ENCODE data around the gene ZNF3.

ZNF3 gene

DNA sequence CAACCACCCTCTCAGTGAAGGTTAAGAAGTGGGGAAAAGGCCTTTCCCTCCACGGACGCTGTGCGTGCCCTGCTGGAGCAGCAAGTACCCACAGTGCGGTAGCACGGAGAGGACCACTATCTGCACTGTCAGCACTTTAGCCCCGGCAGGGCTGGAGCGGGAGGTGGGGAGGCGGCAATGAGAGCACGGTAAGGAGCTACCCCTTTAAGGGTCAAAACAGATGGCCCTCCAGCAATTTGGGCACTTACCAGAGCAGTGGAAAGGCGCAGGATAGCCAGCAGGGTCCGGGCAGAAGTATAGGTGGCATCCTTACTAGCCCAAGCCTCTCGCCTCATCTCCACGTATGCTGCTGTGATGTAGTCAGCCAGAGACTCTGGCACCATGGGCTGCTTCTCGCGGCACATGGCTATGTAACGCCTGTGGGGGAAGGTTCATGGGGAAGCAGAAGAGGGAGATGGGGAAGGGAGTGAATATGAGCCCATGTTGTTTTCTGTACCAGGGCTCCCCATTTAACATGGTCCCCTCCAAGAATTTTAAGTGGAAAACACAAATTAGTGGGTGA lies 12.5 kb upstream of the ZNF3 start:
- no peaks in the 10 kb centered on the region for H3K9me3 ChIP-seq (ENCODE audit: insufficient read depth, low read depth, low read length)
- H3K27ac ChIP-seq (ENCODE audit: low read length): no peak overlapping the region
- no peak overlapping the region for H3K9ac ChIP-seq (ENCODE audit: low read depth, low read length)
- H3K4me3 ChIP-seq (ENCODE audit: low read length): no peak overlapping the region
- H3K4me1 ChIP-seq (ENCODE audit: insufficient read depth, low read length): no peaks in the 10 kb centered on the region; the same call in 1 of the 2 replicates
- peaks cover 88% of the 10 kb centered on the region for H3K36me3 ChIP-seq (ENCODE audit: insufficient read depth, low read depth, low read length)
- no peaks in the 10 kb centered on the region for H3K27me3 ChIP-seq (ENCODE audit: insufficient read depth, low read length)

DNA sequence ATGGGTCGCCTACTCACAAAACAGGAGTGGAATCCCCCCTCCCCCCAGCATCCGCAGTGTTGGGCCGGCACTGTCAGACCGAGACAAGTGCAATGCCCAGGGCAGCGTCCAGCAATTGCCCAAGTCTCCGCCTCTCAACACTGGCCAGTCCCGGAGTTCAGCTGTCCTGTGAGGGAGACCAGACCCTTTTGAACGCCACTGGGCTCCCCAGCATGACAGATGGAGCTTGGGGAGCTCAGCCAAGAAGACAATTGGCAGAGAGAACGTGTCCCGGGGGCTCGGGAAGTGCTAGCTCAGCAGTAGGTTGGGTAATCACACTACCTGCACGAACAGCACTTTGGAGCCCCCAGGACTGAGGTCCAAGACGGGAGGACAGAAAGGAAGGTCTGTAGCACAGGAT lies 12.0 kb upstream of the ZNF3 start:
- no peaks in the 10 kb centered on the region; the same call in 1 of the 2 replicates for H3K4me1 ChIP-seq (ENCODE audit: insufficient read depth, low read length)
- no peaks in the 10 kb centered on the region for H3K27me3 ChIP-seq (ENCODE audit: insufficient read depth, low read length)
- no peak overlapping the region for H3K27ac ChIP-seq (ENCODE audit: low read length)
- H3K4me3 ChIP-seq (ENCODE audit: low read length): no peak overlapping the region
- H3K9ac ChIP-seq (ENCODE audit: low read depth, low read length): no peak overlapping the region
- H3K36me3 ChIP-seq (ENCODE audit: insufficient read depth, low read depth, low read length): peaks cover 83% of the 10 kb centered on the region
- no peaks in the 10 kb centered on the region for H3K9me3 ChIP-seq (ENCODE audit: insufficient read depth, low read depth, low read length)

- H3K36me3 ChIP-seq (ENCODE audit: insufficient read depth, low read depth, low read length): peaks cover 79% of the 10 kb centered on the region
- H3K27me3 ChIP-seq (ENCODE audit: insufficient read depth, low read length): no peaks in the 10 kb centered on the region
- no peak overlapping the region for H3K9ac ChIP-seq (ENCODE audit: low read depth, low read length)
- no peak overlapping the region for H3K27ac ChIP-seq (ENCODE audit: low read length)
- no peaks in the 10 kb centered on the region for H3K9me3 ChIP-seq (ENCODE audit: insufficient read depth, low read depth, low read length)
- H3K4me3 ChIP-seq (ENCODE audit: low read length): no peak overlapping the region
- no peaks in the 10 kb centered on the region; the same call in 1 of the 2 replicates for H3K4me1 ChIP-seq (ENCODE audit: insufficient read depth, low read length)
Observed at GRCh38 chr7:100093054-100093453, 11.5 kb upstream of the ZNF3 start.

DNA sequence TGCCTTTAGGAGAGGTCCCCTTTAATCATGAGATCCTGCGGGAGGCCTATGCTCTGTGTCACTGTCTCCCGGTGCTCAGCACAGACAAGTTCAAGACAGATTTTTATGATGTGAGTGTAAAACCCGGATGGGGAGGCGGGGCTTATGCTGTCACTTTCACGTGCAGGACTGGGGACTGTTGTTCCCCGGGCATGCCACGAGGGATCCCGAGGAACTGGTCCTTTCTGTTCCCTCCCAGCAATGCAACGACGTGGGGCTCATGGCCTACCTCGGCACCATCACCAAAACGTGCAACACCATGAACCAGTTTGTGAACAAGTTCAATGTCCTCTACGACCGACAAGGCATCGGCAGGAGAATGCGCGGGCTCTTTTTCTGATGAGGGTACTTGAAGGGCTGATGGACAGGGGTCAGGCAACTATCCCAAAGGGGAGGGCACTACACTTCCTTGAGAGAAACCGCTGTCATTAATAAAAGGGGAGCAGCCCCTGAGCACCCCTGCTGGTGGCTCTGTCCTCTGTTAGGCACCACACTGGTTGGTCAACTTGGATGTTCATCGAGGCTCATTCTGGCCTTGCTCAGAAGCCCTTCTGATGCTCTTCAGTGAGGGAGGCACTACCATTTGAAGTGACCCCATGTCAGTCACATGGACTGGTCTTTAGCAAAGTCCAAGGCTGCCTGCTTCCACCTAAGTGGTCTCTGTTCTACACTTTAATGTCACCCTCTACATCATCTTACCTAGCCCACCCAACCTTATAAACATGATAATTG lies 10.1 kb upstream of the ZNF3 start:
- H3K4me1 ChIP-seq (ENCODE audit: insufficient read depth, low read length): no peaks in the 10 kb centered on the region; the same call in 1 of the 2 replicates
- H3K4me3 ChIP-seq (ENCODE audit: low read length): no peak overlapping the region
- no peak overlapping the region for H3K27ac ChIP-seq (ENCODE audit: low read length)
- no peaks in the 10 kb centered on the region for H3K9me3 ChIP-seq (ENCODE audit: insufficient read depth, low read depth, low read length)
- H3K9ac ChIP-seq (ENCODE audit: low read depth, low read length): no peak overlapping the region
- H3K27me3 ChIP-seq (ENCODE audit: insufficient read depth, low read length): no peaks in the 10 kb centered on the region
- peaks cover 64% of the 10 kb centered on the region for H3K36me3 ChIP-seq (ENCODE audit: insufficient read depth, low read depth, low read length)

GRCh38 chr7:100090527-100091410 lies 9.2 kb upstream of the ZNF3 start:
- no peaks in the 10 kb centered on the region; the same call in 1 of the 2 replicates for H3K4me1 ChIP-seq (ENCODE audit: insufficient read depth, low read length)
- H3K27ac ChIP-seq (ENCODE audit: low read length): no peak overlapping the region
- H3K4me3 ChIP-seq (ENCODE audit: low read length): no peak overlapping the region
- H3K36me3 ChIP-seq (ENCODE audit: insufficient read depth, low read depth, low read length): peaks cover 56% of the 10 kb centered on the region
- no peak overlapping the region for H3K9ac ChIP-seq (ENCODE audit: low read depth, low read length)
- no peaks in the 10 kb centered on the region for H3K27me3 ChIP-seq (ENCODE audit: insufficient read depth, low read length)
- no peaks in the 10 kb centered on the region for H3K9me3 ChIP-seq (ENCODE audit: insufficient read depth, low read depth, low read length)

DNA sequence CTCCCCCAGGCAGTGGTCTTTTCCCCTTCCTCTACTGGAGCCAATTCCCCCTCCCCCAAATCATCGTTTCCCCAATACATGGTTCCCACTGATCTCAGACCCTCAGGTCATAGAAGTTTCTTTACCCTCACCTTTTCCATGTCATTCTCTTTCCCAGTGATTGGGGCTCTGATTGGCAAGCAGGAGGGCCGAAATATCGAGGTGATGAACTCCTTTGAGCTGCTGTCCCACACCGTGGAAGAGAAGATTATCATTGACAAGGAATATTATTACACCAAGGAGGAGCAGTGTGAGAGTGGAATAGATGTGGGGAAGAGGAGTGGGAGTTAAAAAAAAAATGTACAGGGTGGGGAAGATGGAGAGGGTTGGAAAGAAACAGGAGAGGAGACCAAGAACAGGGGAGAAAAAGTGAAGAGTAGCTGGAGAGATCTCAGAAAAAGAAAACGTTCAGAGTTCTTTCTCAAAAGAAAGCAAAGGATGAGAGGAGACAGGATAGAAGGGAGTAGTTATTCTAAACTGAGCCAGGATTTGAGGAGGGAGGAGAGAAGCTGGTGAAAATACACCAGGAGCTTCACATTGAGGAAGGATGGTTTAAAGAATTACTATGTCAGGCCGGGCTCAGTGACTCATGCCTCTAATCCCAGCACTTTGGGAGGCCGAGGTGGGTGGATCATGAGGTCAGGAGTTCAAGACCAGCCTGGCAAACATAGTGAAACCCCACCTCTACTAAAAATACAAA lies 8.1 kb upstream of the ZNF3 start:
- peak overlapping the region; percentile 92 for H3K4me3 ChIP-seq (ENCODE audit: low read length)
- no peaks in the 10 kb centered on the region for H3K27me3 ChIP-seq (ENCODE audit: insufficient read depth, low read length)
- H3K9ac ChIP-seq (ENCODE audit: low read depth, low read length): peak overlapping the region; percentile 92
- H3K27ac ChIP-seq (ENCODE audit: low read length): no peak overlapping the region
- H3K4me1 ChIP-seq (ENCODE audit: insufficient read depth, low read length): no peaks in the 10 kb centered on the region; the same call in 1 of the 2 replicates
- peaks cover 45% of the 10 kb centered on the region for H3K36me3 ChIP-seq (ENCODE audit: insufficient read depth, low read depth, low read length)
- H3K9me3 ChIP-seq (ENCODE audit: insufficient read depth, low read depth, low read length): no peaks in the 10 kb centered on the region

GRCh38 chr7:100088621-100089457 lies 7.3 kb upstream of the ZNF3 start, which contains the start of gene COPS6:
Gene COPS6 (plus strand): TSS chr7:100088969. CDS start chr7:100088991, 22 bp downstream.
- no peaks in the 10 kb centered on the region for H3K9me3 ChIP-seq (ENCODE audit: insufficient read depth, low read depth, low read length)
- H3K27ac ChIP-seq (ENCODE audit: low read length): peak within 1 kb of the TSS; percentile 30
- H3K4me1 ChIP-seq (ENCODE audit: insufficient read depth, low read length): no peaks in the 10 kb centered on the region; the same call in 1 of the 2 replicates
- H3K27me3 ChIP-seq (ENCODE audit: insufficient read depth, low read length): no peaks in the 10 kb centered on the region
- peak within 1 kb of the TSS; percentile 92 for H3K4me3 ChIP-seq (ENCODE audit: low read length)
- peak within 1 kb of the TSS; percentile 92 for H3K9ac ChIP-seq (ENCODE audit: low read depth, low read length)
- peaks cover 37% of the 10 kb centered on the region for H3K36me3 ChIP-seq (ENCODE audit: insufficient read depth, low read depth, low read length)

DNA sequence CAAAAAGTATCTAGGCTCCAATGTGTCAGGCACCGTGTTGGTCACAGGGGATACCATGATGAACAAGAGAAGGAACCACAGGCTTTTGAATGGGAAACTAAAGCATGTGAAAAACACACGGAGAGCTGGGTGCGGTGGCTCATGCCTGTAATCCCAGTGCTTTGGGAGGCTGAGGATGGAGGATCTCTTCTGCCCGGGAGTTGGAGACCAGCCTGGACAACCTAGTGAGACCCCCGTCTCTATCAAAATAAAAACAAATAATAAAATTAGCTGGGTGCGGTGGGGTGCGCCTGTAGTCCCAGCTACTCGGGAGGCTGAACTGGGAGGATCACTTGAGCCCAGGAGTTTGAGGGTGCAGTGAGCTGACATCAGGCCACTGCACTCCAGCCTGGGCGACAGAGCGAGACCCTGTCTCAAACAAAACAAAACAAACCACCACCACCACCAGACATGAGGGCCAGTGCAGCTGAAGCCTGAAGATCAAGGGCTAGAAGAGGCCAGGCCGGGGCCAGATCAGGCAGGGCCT lies 6.6 kb upstream of the ZNF3 start:
- no peaks in the 10 kb centered on the region for H3K9me3 ChIP-seq (ENCODE audit: insufficient read depth, low read depth, low read length)

GRCh38 chr7:100087055-100087750 lies 5.7 kb upstream of the ZNF3 start:
- Histone ChIP-seq H3K9me3 (ENCODE audit: insufficient read depth, low read depth, low read length) (no peaks in the 10 kb centered on the region), H3K4me1 (ENCODE audit: insufficient read depth, low read length) (peaks cover 8% of the 10 kb centered on the region; the same call in 1 of the 2 replicates), H3K27ac (ENCODE audit: low read length) (no peak overlapping the region), H3K36me3 (ENCODE audit: insufficient read depth, low read depth, low read length) (peaks cover 20% of the 10 kb centered on the region), H3K9ac (ENCODE audit: low read depth, low read length) (no peak overlapping the region), H3K4me3 (ENCODE audit: low read length) (no peak overlapping the region), H3K27me3 (ENCODE audit: insufficient read depth, low read length) (no peaks in the 10 kb centered on the region)

More for the DNA sequence above, 6.6 kb upstream of the ZNF3 start:
- peak overlapping the region; percentile 92 for H3K4me3 ChIP-seq (ENCODE audit: low read length)
- peaks cover 30% of the 10 kb centered on the region for H3K36me3 ChIP-seq (ENCODE audit: insufficient read depth, low read depth, low read length)
- H3K4me1 ChIP-seq (ENCODE audit: insufficient read depth, low read length): peaks cover 2% of the 10 kb centered on the region; the same call in 1 of the 2 replicates
- H3K27me3 ChIP-seq (ENCODE audit: insufficient read depth, low read length): no peaks in the 10 kb centered on the region
- peak overlapping the region; percentile 30 for H3K27ac ChIP-seq (ENCODE audit: low read length)
- peak overlapping the region; percentile 92 for H3K9ac ChIP-seq (ENCODE audit: low read depth, low read length)

GRCh38 chr7:100085515-100085914 lies 4.0 kb upstream of the ZNF3 start:
- H3K9ac ChIP-seq (ENCODE audit: low read depth, low read length): no peak overlapping the region
- no peaks in the 10 kb centered on the region for H3K9me3 ChIP-seq (ENCODE audit: insufficient read depth, low read depth, low read length)
- no peak overlapping the region for H3K27ac ChIP-seq (ENCODE audit: low read length)
- peaks cover 8% of the 10 kb centered on the region; the same call in 1 of the 2 replicates for H3K4me1 ChIP-seq (ENCODE audit: insufficient read depth, low read length)
- no peaks in the 10 kb centered on the region for H3K27me3 ChIP-seq (ENCODE audit: insufficient read depth, low read length)
- no peak overlapping the region for H3K4me3 ChIP-seq (ENCODE audit: low read length)
- peaks cover 3% of the 10 kb centered on the region for H3K36me3 ChIP-seq (ENCODE audit: insufficient read depth, low read depth, low read length)

All from iPS-20b (cell line).